ENCODE data around the gene PCDH9.

DNA sequence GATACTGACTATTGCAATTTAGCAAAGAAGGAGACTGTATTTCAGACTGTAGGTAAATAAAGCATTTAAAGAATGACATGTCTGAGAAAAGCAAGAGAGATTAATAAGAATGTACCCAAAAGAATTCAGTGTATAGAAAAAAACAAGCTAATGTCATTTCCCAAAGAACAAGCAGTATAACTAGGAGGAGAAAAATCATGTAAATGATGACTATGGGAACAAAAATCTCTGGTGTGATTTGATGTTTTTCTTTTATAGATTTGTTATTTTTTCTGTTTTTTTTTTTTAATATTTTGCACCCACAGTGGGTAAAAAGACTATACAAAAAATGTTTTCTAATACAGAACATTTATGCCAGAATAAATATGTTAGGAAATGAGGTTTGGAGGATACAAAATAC is 801.0 kb downstream of the PCDH9 start:
- TF ChIP-seq, protein P1, sequence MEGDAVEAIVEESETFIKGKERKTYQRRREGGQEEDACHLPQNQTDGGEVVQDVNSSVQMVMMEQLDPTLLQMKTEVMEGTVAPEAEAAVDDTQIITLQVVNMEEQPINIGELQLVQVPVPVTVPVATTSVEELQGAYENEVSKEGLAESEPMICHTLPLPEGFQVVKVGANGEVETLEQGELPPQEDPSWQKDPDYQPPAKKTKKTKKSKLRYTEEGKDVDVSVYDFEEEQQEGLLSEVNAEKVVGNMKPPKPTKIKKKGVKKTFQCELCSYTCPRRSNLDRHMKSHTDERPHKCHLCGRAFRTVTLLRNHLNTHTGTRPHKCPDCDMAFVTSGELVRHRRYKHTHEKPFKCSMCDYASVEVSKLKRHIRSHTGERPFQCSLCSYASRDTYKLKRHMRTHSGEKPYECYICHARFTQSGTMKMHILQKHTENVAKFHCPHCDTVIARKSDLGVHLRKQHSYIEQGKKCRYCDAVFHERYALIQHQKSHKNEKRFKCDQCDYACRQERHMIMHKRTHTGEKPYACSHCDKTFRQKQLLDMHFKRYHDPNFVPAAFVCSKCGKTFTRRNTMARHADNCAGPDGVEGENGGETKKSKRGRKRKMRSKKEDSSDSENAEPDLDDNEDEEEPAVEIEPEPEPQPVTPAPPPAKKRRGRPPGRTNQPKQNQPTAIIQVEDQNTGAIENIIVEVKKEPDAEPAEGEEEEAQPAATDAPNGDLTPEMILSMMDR (IDR thresholded peaks at IDR 0.05): no peak
- TF ChIP-seq POLR2A (IDR thresholded peaks at IDR 0.05): no peak

All from heart left ventricle (tissue), 13 donors.